Keratinocyte (primary cell): ENCODE results near the gene NYAP2. TPM values are rescaled to one million over a fixed set of nuclear protein-coding genes. Genes with fewer than 3 reads are reported as not detected.

Experiments used
- DNase-seq: peaks from one replicate; pipeline ENCODE4 v3.0.0-alpha.2; 2011; ENCODE audit warnings: low read depth, missing footprints, low spot score
- FAIRE-seq: peaks from 2 replicates; lab custom pipeline; 2011; peaks lifted over from hg19 to GRCh38; lab: Jason Lieb, UNC
- H2AFZ ChIP-seq: 2 replicates; pipeline ENCODE4 v1.6.0; 2012; ENCODE audit warnings: low read length, control low read depth, inconsistent platforms; ENCODE audit not compliant: control insufficient read depth
- H3K27ac ChIP-seq: 2 replicates; pipeline ENCODE4 v1.5.1; 2011; ENCODE audit warnings: low read length; ENCODE audit not compliant: control insufficient read depth, insufficient read depth
- H3K27me3 ChIP-seq: 3 replicates; pipeline ENCODE4 v1.6.0; 2011; ENCODE audit warnings: low read length; ENCODE audit not compliant: control insufficient read depth, insufficient read depth; ENCODE audit errors: extremely low read depth
- H3K36me3 ChIP-seq, 2 experiments: 2 replicates in 1 of 2; 3 replicates in 1 of 2; pipeline ENCODE4 v1.5.1; 2011; ENCODE audit warnings: low read length in 2 of 2, mild to moderate bottlenecking in 1 of 2; ENCODE audit not compliant: control insufficient read depth in 2 of 2, insufficient read depth in 2 of 2; ENCODE audit errors: extremely low read depth in 1 of 2
- H3K4me1 ChIP-seq: 3 replicates; pipeline ENCODE4 v1.5.1; 2011; ENCODE audit warnings: low read length; ENCODE audit not compliant: control insufficient read depth, insufficient read depth; ENCODE audit errors: extremely low read depth
- H3K4me2 ChIP-seq: 3 replicates; pipeline ENCODE4 v1.6.0; 2011; ENCODE audit warnings: low read depth, low read length; ENCODE audit not compliant: control insufficient read depth, insufficient read depth; ENCODE audit errors: extremely low read depth
- H3K4me3 ChIP-seq, 3 experiments: fragments of 200-600 bp in 1 of 3; sonication (generic) in 1 of 3; 2 replicates in 2 of 3; 3 replicates in 1 of 3; pipeline ENCODE4 v1.5.1; 2011 to 2016; ENCODE audit warnings: low read length in 3 of 3, mild to moderate bottlenecking in 3 of 3, control low read depth in 2 of 3, inconsistent platforms in 1 of 3, low read depth in 1 of 3, mixed read lengths in 1 of 3, mixed run types in 1 of 3, moderate library complexity in 1 of 3; ENCODE audit not compliant: control insufficient read depth in 2 of 3, insufficient read depth in 2 of 3; ENCODE audit errors: extremely low read depth in 1 of 3
- H3K79me2 ChIP-seq: 2 replicates; pipeline ENCODE4 v1.6.0; 2012; ENCODE audit warnings: low read length; ENCODE audit not compliant: control insufficient read depth, insufficient read depth
- H3K9ac ChIP-seq: 3 replicates; pipeline ENCODE4 v1.6.0; 2011; ENCODE audit warnings: low read length; ENCODE audit not compliant: control insufficient read depth, insufficient read depth; ENCODE audit errors: extremely low read depth
- H3K9me1 ChIP-seq: 3 replicates; pipeline ENCODE4 v1.6.0; 2011; ENCODE audit warnings: low read length; ENCODE audit not compliant: control insufficient read depth, insufficient read depth; ENCODE audit errors: extremely low read depth
- H3K9me3 ChIP-seq: 2 replicates; pipeline ENCODE4 v1.5.1; 2012; ENCODE audit warnings: low read depth, low read length; ENCODE audit not compliant: control insufficient read depth
- H4K20me1 ChIP-seq: 3 replicates; pipeline ENCODE4 v1.6.0; 2011; ENCODE audit warnings: low read length; ENCODE audit not compliant: control insufficient read depth, insufficient read depth; ENCODE audit errors: extremely low read depth
- EZH2 ChIP-seq: IDR thresholded peaks from one replicate; pipeline ENCODE4 v1.6.1; 2012; ENCODE audit warnings: inconsistent platforms, mild to moderate bottlenecking, low read length, moderate library complexity
- dilution Hi-C: fragments of 300-500 bp; cut with MboI; formaldehyde crosslinking; loops from one replicate; pipeline ENCODE4 v1.7.0; 2020; ENCODE audit warnings: low sequenced_read_pairs; ENCODE audit not compliant: extremely low pct_ligation_motif_present
- polyA plus RNA-seq, 5 experiments: library from polyadenylated mRNA; depleted of rRNA in 3 of 5; stranded (reverse) in 3 of 5; stranded (forward) in 1 of 5; unstranded in 1 of 5; fragments of >200 nt; gene quantifications; 1 replicate in 1 of 5; 2 replicates in 3 of 5; 3 replicates in 1 of 5; pipeline versions ENCODE4 v1.2.1 to v1.2.3, GENCODE V29; 2011 to 2012; ENCODE audit warnings: missing spikeins in 2 of 5, low read depth in 1 of 5, low replicate concordance in 1 of 5
- TF ChIP-seq, protein P1 (sequence below), 3 experiments: IDR thresholded peaks in 1 of 3; conservative IDR thresholded peaks in 1 of 3; optimal IDR thresholded peaks in 1 of 3; 2 replicates in 2 of 3; 3 replicates in 1 of 3; pipeline versions ENCODE3 to v1.5.1; 2011; ENCODE audit warnings: low read length in 3 of 3, mild to moderate bottlenecking in 3 of 3, moderate library complexity in 2 of 3, control low read depth in 1 of 3, inconsistent platforms in 1 of 3; ENCODE audit not compliant: insufficient read depth in 2 of 3; ENCODE audit errors: extremely low read depth in 1 of 3

NYAP2 gene
- polyA plus RNA-seq, 1 donor (not counting 4 experiments of a cell fraction or from before 2014, with no cell fraction given), result not detected

DNA sequence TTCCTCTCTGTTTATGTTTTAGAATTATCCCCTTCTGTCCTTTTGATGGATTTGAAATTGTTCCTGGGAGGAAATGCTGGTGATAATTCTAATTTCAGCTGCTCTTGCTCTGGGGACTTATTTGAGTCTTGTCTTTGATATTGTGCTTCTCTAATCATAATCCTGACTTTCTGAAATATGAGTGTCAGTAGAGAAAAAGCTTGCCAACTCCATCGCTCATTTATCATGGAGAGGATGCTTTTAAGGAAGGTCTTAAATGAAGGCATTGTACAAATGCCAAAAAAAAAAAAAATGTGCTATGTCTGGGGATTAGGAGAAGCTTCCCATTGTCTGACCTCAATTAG is 159.5 kb downstream of the NYAP2 start:
- no peaks in the 10 kb centered on the region for H3K79me2 ChIP-seq
- no peaks in the 10 kb centered on the region for H3K36me3 ChIP-seq
- H3K4me2 ChIP-seq, result no peak overlapping the region
- H3K4me3 ChIP-seq, result no peak overlapping the region
- no peaks in the 10 kb centered on the region for H3K27me3 ChIP-seq
- no peak for FAIRE-seq
- H4K20me1 ChIP-seq, result no peaks in the 10 kb centered on the region
- TF ChIP-seq, protein P1, sequence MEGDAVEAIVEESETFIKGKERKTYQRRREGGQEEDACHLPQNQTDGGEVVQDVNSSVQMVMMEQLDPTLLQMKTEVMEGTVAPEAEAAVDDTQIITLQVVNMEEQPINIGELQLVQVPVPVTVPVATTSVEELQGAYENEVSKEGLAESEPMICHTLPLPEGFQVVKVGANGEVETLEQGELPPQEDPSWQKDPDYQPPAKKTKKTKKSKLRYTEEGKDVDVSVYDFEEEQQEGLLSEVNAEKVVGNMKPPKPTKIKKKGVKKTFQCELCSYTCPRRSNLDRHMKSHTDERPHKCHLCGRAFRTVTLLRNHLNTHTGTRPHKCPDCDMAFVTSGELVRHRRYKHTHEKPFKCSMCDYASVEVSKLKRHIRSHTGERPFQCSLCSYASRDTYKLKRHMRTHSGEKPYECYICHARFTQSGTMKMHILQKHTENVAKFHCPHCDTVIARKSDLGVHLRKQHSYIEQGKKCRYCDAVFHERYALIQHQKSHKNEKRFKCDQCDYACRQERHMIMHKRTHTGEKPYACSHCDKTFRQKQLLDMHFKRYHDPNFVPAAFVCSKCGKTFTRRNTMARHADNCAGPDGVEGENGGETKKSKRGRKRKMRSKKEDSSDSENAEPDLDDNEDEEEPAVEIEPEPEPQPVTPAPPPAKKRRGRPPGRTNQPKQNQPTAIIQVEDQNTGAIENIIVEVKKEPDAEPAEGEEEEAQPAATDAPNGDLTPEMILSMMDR (optimal IDR thresholded peaks at IDR 0.05 in 1 of 3, IDR thresholded peaks at IDR 0.05 in 1 of 3, conservative IDR thresholded peaks at IDR 0.05 in 1 of 3; ENCODE audit: extremely low read depth in 1 of 3, insufficient read depth in 2 of 3, low read length in 3 of 3), result no peak
- no peak for TF ChIP-seq EZH2
- H3K9ac ChIP-seq, result no peak overlapping the region
- H3K9me1 ChIP-seq, result no peaks in the 10 kb centered on the region
- DNase-seq, result no peak
- dilution Hi-C loops, result loop anchor here (5.0 kb wide), 1 partner anchor 37 kb away; no protein-coding TSS in a partner anchor
- no peaks in the 10 kb centered on the region for H3K4me1 ChIP-seq
- H3K27ac ChIP-seq, result no peak overlapping the region
- no peaks in the 10 kb centered on the region for H3K9me3 ChIP-seq
- no peak overlapping the region for H2AFZ ChIP-seq

DNA sequence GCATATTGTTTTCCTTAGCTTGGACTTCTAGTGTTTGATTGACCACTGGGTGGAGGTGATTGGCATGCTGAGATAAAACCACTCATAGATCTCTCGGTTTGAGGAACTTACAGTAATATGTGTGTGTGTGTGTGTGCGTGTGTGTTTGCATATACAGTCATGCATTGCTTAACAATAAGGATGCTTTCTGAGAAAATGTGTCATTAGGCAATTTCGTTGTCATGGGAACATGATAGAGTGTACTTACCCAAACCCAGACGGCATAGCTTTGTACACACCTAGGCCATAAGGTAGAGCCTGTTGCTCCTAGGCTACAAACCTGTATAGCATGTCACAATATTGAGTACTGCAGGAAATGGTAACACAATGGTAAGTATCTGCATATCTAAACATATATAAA is 167.3 kb downstream of the NYAP2 start:
- FAIRE-seq, result no peak
- Histone ChIP-seq H3K9ac (no peak overlapping the region), H4K20me1 (no peaks in the 10 kb centered on the region), H3K27me3 (no peaks in the 10 kb centered on the region), H3K27ac (no peak overlapping the region), H3K9me3 (no peaks in the 10 kb centered on the region), H3K4me3 (no peak overlapping the region), H3K36me3 (no peaks in the 10 kb centered on the region), H3K4me2 (no peak overlapping the region), H3K79me2 (no peaks in the 10 kb centered on the region), H3K9me1 (no peaks in the 10 kb centered on the region), H3K4me1 (no peaks in the 10 kb centered on the region), H2AFZ (no peak overlapping the region)
- DNase-seq, result no peak
- dilution Hi-C loops, result no loop called here
- TF ChIP-seq EZH2, result no peak
- TF ChIP-seq, protein P1 (optimal IDR thresholded peaks at IDR 0.05 in 1 of 3, IDR thresholded peaks at IDR 0.05 in 1 of 3, conservative IDR thresholded peaks at IDR 0.05 in 1 of 3; ENCODE audit: extremely low read depth in 1 of 3, insufficient read depth in 2 of 3, low read length in 3 of 3), result no peak
